Uterus (tissue), 2 donors: Measurements from ENCODE around the gene GMCL1.

Source experiments
- POLR2A ChIP-seq, 2 donors: fragments of 450-650 bp; IDR thresholded peaks; one replicate each; pipeline ENCODE4 v1.6.1; 2016; ENCODE audit warnings: antibody characterized with exemption in 2 of 2, mild to moderate bottlenecking in 1 of 2, moderate library complexity in 1 of 2
- TF ChIP-seq, protein P1 (sequence below), 4 experiments: fragments of 200-600 bp in 2 of 4; fragments of 450-650 bp in 2 of 4; sonication (generic) in 2 of 4; IDR thresholded peaks; one replicate each; pipeline ENCODE4 v1.5.1; 2016 to 2019; ENCODE audit warnings: antibody characterized with exemption in 4 of 4, mild to moderate bottlenecking in 2 of 4, moderate library complexity in 1 of 4

GRCh38 chr2:69848186-69848790 is 18.8 kb downstream of the GMCL1 start:
- TF ChIP-seq, protein P1, sequence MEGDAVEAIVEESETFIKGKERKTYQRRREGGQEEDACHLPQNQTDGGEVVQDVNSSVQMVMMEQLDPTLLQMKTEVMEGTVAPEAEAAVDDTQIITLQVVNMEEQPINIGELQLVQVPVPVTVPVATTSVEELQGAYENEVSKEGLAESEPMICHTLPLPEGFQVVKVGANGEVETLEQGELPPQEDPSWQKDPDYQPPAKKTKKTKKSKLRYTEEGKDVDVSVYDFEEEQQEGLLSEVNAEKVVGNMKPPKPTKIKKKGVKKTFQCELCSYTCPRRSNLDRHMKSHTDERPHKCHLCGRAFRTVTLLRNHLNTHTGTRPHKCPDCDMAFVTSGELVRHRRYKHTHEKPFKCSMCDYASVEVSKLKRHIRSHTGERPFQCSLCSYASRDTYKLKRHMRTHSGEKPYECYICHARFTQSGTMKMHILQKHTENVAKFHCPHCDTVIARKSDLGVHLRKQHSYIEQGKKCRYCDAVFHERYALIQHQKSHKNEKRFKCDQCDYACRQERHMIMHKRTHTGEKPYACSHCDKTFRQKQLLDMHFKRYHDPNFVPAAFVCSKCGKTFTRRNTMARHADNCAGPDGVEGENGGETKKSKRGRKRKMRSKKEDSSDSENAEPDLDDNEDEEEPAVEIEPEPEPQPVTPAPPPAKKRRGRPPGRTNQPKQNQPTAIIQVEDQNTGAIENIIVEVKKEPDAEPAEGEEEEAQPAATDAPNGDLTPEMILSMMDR (IDR thresholded peaks at IDR 0.05), result no peak
- no peak for TF ChIP-seq POLR2A (IDR thresholded peaks at IDR 0.05)
